Cardiac muscle cell (in vitro differentiated cells and primary cell): ENCODE results near the gene PICALM. TPM values are rescaled to one million over a fixed set of nuclear protein-coding genes. Genes with fewer than 3 reads are reported as not detected.

Experiments used
- DNase-seq, 2 donors: peaks; one replicate each; pipeline versions ENCODE4 v3.0.0 to v3.0.0-alpha.2; 2010 to 2017; ENCODE audit warnings: low read depth in 1 of 2, low spot score in 1 of 2
- H3K27ac ChIP-seq: fragments of 200-600 bp; sonication (generic); 2 replicates; pipeline ENCODE4 v1.5.1; 2016
- H3K27me3 ChIP-seq: fragments of 200-600 bp; sonication (generic); 2 replicates; pipeline ENCODE4 v1.6.0; 2016; ENCODE audit warnings: control low read depth
- H3K36me3 ChIP-seq: fragments of 200-600 bp; sonication (generic); 2 replicates; pipeline ENCODE4 v1.5.1; 2016; ENCODE audit warnings: control low read depth
- H3K4me1 ChIP-seq: fragments of 200-600 bp; sonication (generic); 2 replicates; pipeline ENCODE4 v1.8.1; 2017; ENCODE audit warnings: low read depth, mild to moderate bottlenecking, mixed run types
- H3K4me3 ChIP-seq: fragments of 200-600 bp; sonication (generic); 2 replicates; pipeline ENCODE4 v1.5.1; 2016; ENCODE audit warnings: mild to moderate bottlenecking
- H3K9me3 ChIP-seq: fragments of 200-600 bp; sonication (generic); 2 replicates; pipeline ENCODE4 v1.5.1; 2017; ENCODE audit warnings: low read depth, mild to moderate bottlenecking, control low read depth
- polyA plus RNA-seq: library from polyadenylated mRNA; unstranded; fragments of >200 nt; fragmentation: Nextera tagmentation; extraction: Ambion mirVana; gene quantifications from 2 replicates; pipeline ENCODE4 v1.2.1, GENCODE V29; 2016
- total RNA-seq: library from RNA; depleted of rRNA; stranded (reverse); fragments of >200 nt; gene quantifications from 2 replicates; pipeline ENCODE4 v1.2.3, GENCODE V29; 2016
- TF ChIP-seq, protein P1 (sequence below): IDR thresholded peaks from 2 replicates; pipeline ENCODE4 v1.5.1; 2012; ENCODE audit warnings: low read depth, mild to moderate bottlenecking, low read length

The PICALM gene
- total and polyA plus RNA-seq, 2 experiments from 2014 or later: 49.9 to 110 TPM

DNA sequence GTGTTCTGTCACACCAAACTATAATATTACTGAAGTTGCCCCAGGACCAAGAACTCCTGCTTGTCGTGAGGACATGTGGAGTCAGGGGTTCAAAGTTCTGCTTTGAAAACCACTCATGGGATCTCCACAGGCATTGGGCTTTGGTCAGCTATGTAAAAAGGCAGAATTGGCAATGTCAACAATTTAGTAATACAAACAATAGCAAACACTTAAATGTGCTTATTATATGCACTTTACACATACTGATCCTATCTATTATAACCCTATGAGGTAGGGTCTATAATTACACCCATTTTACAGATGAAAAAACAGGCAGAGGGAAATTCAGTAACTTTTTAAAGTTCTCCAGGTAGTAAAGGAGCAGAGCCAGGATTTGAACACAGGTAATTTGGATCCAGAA is 119.1 kb downstream of the PICALM start:
- Histone ChIP-seq H3K36me3 (no peaks in the 10 kb centered on the region), H3K4me3 (no peak overlapping the region), H3K4me1 (peaks cover 3% of the 10 kb centered on the region), H3K9me3 (no peaks in the 10 kb centered on the region), H3K27ac (no peak overlapping the region), H3K27me3 (no peaks in the 10 kb centered on the region)
- DNase-seq: no peak
- TF ChIP-seq, protein P1, sequence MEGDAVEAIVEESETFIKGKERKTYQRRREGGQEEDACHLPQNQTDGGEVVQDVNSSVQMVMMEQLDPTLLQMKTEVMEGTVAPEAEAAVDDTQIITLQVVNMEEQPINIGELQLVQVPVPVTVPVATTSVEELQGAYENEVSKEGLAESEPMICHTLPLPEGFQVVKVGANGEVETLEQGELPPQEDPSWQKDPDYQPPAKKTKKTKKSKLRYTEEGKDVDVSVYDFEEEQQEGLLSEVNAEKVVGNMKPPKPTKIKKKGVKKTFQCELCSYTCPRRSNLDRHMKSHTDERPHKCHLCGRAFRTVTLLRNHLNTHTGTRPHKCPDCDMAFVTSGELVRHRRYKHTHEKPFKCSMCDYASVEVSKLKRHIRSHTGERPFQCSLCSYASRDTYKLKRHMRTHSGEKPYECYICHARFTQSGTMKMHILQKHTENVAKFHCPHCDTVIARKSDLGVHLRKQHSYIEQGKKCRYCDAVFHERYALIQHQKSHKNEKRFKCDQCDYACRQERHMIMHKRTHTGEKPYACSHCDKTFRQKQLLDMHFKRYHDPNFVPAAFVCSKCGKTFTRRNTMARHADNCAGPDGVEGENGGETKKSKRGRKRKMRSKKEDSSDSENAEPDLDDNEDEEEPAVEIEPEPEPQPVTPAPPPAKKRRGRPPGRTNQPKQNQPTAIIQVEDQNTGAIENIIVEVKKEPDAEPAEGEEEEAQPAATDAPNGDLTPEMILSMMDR: no peak

DNA sequence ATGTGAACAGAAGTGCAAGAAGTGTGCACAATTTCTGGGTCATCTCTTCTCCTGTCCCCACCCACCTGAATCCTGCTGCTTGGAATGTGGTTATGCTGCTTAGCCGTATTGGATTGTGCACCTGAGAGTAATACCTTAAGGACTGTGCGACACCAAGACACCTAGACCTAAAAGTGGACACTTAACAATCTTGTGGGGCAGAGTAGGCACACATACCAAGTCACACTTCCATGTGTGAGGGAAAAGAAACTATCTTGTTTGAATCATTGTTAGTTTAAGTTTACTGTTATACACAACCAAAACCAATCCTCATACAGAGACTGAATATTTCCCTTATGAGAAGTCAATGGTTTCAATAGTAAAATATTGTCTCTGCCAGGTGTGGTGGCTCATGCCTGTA is 120.0 kb downstream of the PICALM start:
- Histone ChIP-seq H3K36me3 (no peaks in the 10 kb centered on the region), H3K4me3 (no peak overlapping the region), H3K27me3 (no peaks in the 10 kb centered on the region), H3K27ac (no peak overlapping the region), H3K9me3 (no peaks in the 10 kb centered on the region), H3K4me1 (no peaks in the 10 kb centered on the region)
- DNase-seq: no peak
- TF ChIP-seq, protein P1: no peak

DNA sequence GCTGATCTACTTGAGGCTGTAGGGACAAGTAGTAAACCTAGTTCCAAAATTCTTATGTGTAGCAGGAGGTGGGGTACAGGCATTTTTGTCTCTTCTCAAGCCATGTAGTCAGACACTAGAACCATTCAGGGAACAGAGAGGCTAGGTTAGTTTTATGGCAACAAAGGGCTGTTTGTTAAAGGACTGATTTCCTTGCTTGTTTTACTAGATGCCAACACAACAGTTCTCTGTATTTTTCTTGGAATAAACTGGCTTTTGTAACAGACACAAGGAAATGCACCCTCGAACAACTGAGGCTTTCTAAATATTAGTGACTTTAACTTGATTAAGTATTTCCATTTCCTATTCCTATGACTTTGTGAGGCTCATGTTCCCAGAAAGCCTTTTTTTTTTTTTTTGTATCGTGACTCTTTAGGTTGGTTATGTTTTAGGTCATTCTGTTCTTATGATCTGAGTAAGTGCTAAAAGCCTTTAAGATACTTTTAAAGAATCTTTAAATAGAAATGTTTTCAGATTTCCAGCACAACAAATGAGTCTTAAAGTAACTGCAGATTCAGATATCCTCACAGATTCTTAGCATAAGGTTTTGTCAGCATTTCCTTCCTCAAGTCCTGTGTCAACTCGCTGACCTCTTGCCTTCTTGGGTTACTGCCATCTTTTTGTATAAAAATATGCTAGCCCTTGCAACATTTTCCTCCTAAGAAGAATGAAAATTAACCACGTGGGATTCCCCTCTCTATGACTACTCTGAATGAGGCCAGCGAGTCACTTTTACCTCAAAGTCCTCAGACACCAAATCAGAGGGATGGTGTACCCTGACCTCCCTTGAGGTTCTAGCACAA is 121.2 kb downstream of the PICALM start:
- no peaks in the 10 kb centered on the region for H3K27me3 ChIP-seq
- no peak overlapping the region for H3K4me3 ChIP-seq
- no peak overlapping the region for H3K27ac ChIP-seq
- H3K9me3 ChIP-seq: no peaks in the 10 kb centered on the region
- H3K36me3 ChIP-seq: no peaks in the 10 kb centered on the region
- no peaks in the 10 kb centered on the region for H3K4me1 ChIP-seq
- DNase-seq: peak in 1 of 2 donors; percentile 96
- TF ChIP-seq, protein P1: no peak

DNA sequence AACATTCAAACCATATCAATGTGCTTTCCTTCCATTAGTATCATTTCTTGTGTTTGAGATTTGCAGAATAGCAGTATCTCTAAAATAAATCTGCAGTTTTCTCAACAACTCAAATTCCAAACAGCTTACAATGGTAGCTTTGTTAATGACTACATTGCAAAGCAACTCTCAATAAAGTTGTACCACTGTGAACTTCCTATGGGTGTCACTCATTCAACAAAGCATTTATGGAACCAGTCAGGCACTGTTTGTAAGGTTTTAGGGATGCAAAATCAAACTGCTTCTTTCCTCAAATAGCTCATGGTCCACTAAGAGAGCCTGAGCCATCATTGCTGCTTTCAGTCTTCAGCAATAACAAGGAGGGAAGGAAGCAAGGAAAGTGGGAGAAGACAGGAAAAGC is 122.7 kb downstream of the PICALM start:
- DNase-seq: peak in 1 of 2 donors; percentile 52
- H3K36me3 ChIP-seq: no peaks in the 10 kb centered on the region
- H3K27me3 ChIP-seq: no peaks in the 10 kb centered on the region
- no peak overlapping the region for H3K4me3 ChIP-seq
- H3K4me1 ChIP-seq: no peaks in the 10 kb centered on the region
- TF ChIP-seq, protein P1: no peak
- no peaks in the 10 kb centered on the region for H3K9me3 ChIP-seq
- H3K27ac ChIP-seq: no peak overlapping the region

DNA sequence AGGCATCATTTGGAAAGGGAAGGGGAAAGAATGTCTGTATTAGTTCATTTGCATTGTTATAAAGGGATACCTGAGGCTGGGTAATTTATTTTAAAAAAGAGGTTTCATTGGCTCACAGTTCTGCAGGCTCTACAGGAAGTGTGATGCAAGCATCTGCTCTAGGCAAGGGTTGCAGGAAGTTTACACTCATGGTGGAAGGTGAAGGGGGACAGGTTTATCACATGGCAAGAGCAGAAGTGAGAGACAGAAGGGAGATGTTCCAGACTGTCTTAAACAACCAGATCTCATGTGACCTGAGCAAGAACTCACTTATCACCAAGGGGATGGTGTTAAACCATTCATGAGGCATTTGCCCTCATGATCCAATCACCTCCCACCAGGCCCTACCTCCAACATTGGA is 123.1 kb downstream of the PICALM start:
- no peaks in the 10 kb centered on the region for H3K9me3 ChIP-seq
- no peaks in the 10 kb centered on the region for H3K27me3 ChIP-seq
- H3K4me3 ChIP-seq: no peak overlapping the region
- DNase-seq: peak in 1 of 2 donors; percentile 22
- no peaks in the 10 kb centered on the region for H3K36me3 ChIP-seq
- TF ChIP-seq, protein P1: no peak
- H3K27ac ChIP-seq: no peak overlapping the region
- no peaks in the 10 kb centered on the region for H3K4me1 ChIP-seq
